Activated naive CD4-positive, alpha-beta T cell treated with anti-CD3 and anti-CD28 coated beads, Interleukin-2, amount 10 ng/mL, durations not matched to agents 7 days and 5 days (primary cell): Measurements from ENCODE around the gene VAV2.

Experiments
- CTCF ChIA-PET: fragments of 350-600 bp; sonication (Branson Sonifier 250); formaldehyde crosslinking; loops from one replicate; lab custom pipeline; 2021; ENCODE audit warnings: antibody characterized with exemption; lab: Charles Lee
- DNase-seq: peaks from one replicate; pipeline ENCODE4 v3.0.0-alpha.2; 2020
- H3K27ac Mint-ChIP-seq: one replicate; pipeline ENCODE4 v1.8.0; 2021; ENCODE audit warnings: mild to moderate bottlenecking, moderate library complexity, mixed read lengths
- H3K27me3 Mint-ChIP-seq: one replicate; pipeline ENCODE4 v1.8.0; 2021; ENCODE audit warnings: mild to moderate bottlenecking, mixed read lengths
- H3K36me3 Mint-ChIP-seq: one replicate; pipeline ENCODE4 v1.8.0; 2021; ENCODE audit warnings: mixed read lengths
- H3K4me1 Mint-ChIP-seq: one replicate; pipeline ENCODE4 v1.8.0; 2021; ENCODE audit warnings: mixed read lengths
- H3K4me3 Mint-ChIP-seq: one replicate; pipeline ENCODE4 v1.8.0; 2021; ENCODE audit warnings: mild to moderate bottlenecking, moderate library complexity, mixed read lengths
- H3K9me3 Mint-ChIP-seq: one replicate; pipeline ENCODE4 v1.8.0; 2021; ENCODE audit warnings: mixed read lengths

The VAV2 gene

GRCh38 chr9:133778336-133779013, 213.6 kb downstream of the VAV2 start:
- no peak for DNase-seq
- no peak overlapping the region for H3K4me3 Mint-ChIP-seq
- H3K27ac Mint-ChIP-seq = no peak overlapping the region
- H3K36me3 Mint-ChIP-seq = peaks cover 5% of the 10 kb centered on the region
- peaks cover 13% of the 10 kb centered on the region for H3K9me3 Mint-ChIP-seq
- H3K4me1 Mint-ChIP-seq = no peaks in the 10 kb centered on the region
- no peaks in the 10 kb centered on the region for H3K27me3 Mint-ChIP-seq
- CTCF ChIA-PET = no interaction called here

GRCh38 chr9:133777871-133778270, 214.3 kb downstream of the VAV2 start:
- peaks cover 5% of the 10 kb centered on the region for H3K36me3 Mint-ChIP-seq
- CTCF ChIA-PET = interaction anchor here (1.3 kb wide), 1 partner anchor 35 kb away, joined by 3 read pairs; no protein-coding TSS in a partner anchor
- H3K4me3 Mint-ChIP-seq = no peak overlapping the region
- no peaks in the 10 kb centered on the region for H3K4me1 Mint-ChIP-seq
- H3K9me3 Mint-ChIP-seq = peaks cover 14% of the 10 kb centered on the region
- DNase-seq = no peak
- H3K27me3 Mint-ChIP-seq = no peaks in the 10 kb centered on the region
- no peak overlapping the region for H3K27ac Mint-ChIP-seq

GRCh38 chr9:133777068-133777791, 214.9 kb downstream of the VAV2 start:
- Mint-ChIP-seq H3K4me3 (no peak overlapping the region), H3K4me1 (no peaks in the 10 kb centered on the region), H3K36me3 (peaks cover 5% of the 10 kb centered on the region), H3K27ac (no peak overlapping the region), H3K9me3 (peaks cover 14% of the 10 kb centered on the region), H3K27me3 (no peaks in the 10 kb centered on the region)
- DNase-seq = no peak
- CTCF ChIA-PET = interaction anchor here (1.3 kb wide), 1 partner anchor 34 kb away, joined by 3 read pairs; no protein-coding TSS in a partner anchor

GRCh38 chr9:133775951-133776905, 215.9 kb downstream of the VAV2 start:
- Mint-ChIP-seq H3K9me3 (peaks cover 14% of the 10 kb centered on the region), H3K4me1 (no peaks in the 10 kb centered on the region), H3K27ac (no peak overlapping the region), H3K4me3 (no peak overlapping the region), H3K36me3 (peaks cover 5% of the 10 kb centered on the region), H3K27me3 (no peaks in the 10 kb centered on the region)
- CTCF ChIA-PET = interaction anchor here (1.3 kb wide), 1 partner anchor 33 kb away, joined by 3 read pairs; no protein-coding TSS in a partner anchor
- DNase-seq = no peak

- Mint-ChIP-seq H3K27ac (no peak overlapping the region), H3K36me3 (peaks cover 5% of the 10 kb centered on the region), H3K9me3 (peaks cover 14% of the 10 kb centered on the region), H3K27me3 (no peaks in the 10 kb centered on the region), H3K4me3 (no peak overlapping the region), H3K4me1 (no peaks in the 10 kb centered on the region)
- CTCF ChIA-PET = no interaction called here
- DNase-seq = no peak
Measured at GRCh38 chr9:133775291-133775690, 216.8 kb downstream of the VAV2 start.

GRCh38 chr9:133774799-133775198, 217.3 kb downstream of the VAV2 start:
- Mint-ChIP-seq H3K36me3 (peaks cover 5% of the 10 kb centered on the region), H3K27ac (no peak overlapping the region), H3K4me1 (no peaks in the 10 kb centered on the region), H3K4me3 (no peak overlapping the region), H3K9me3 (peaks cover 14% of the 10 kb centered on the region), H3K27me3 (no peaks in the 10 kb centered on the region)
- DNase-seq = no peak
- CTCF ChIA-PET = no interaction called here

- no peaks in the 10 kb centered on the region for H3K4me1 Mint-ChIP-seq
- H3K27me3 Mint-ChIP-seq = no peaks in the 10 kb centered on the region
- CTCF ChIA-PET = no interaction called here
- no peak overlapping the region for H3K4me3 Mint-ChIP-seq
- no peak overlapping the region for H3K27ac Mint-ChIP-seq
- peaks cover 5% of the 10 kb centered on the region for H3K36me3 Mint-ChIP-seq
- peaks cover 14% of the 10 kb centered on the region for H3K9me3 Mint-ChIP-seq
- DNase-seq = no peak
Measured at GRCh38 chr9:133773889-133774655, 218.1 kb downstream of the VAV2 start.

- H3K27ac Mint-ChIP-seq = no peak overlapping the region
Measured at GRCh38 chr9:133772581-133772980, 219.5 kb downstream of the VAV2 start.

GRCh38 chr9:133771486-133772482, 220.3 kb downstream of the VAV2 start:
- H3K27ac Mint-ChIP-seq = no peak overlapping the region
- CTCF ChIA-PET = no interaction called here
- DNase-seq = peak; percentile 16
- no peaks in the 10 kb centered on the region for H3K4me1 Mint-ChIP-seq
- no peak overlapping the region for H3K4me3 Mint-ChIP-seq
- H3K36me3 Mint-ChIP-seq = peaks cover 5% of the 10 kb centered on the region
- no peaks in the 10 kb centered on the region for H3K27me3 Mint-ChIP-seq
- H3K9me3 Mint-ChIP-seq = peaks cover 14% of the 10 kb centered on the region

More at GRCh38 chr9:133772581-133772980, 219.5 kb downstream of the VAV2 start:
- Mint-ChIP-seq H3K27me3 (no peaks in the 10 kb centered on the region), H3K4me3 (no peak overlapping the region), H3K36me3 (peaks cover 5% of the 10 kb centered on the region), H3K4me1 (no peaks in the 10 kb centered on the region), H3K9me3 (peaks cover 14% of the 10 kb centered on the region)
- peak; percentile 11 for DNase-seq
- CTCF ChIA-PET = no interaction called here

- H3K4me1 Mint-ChIP-seq = no peaks in the 10 kb centered on the region
- H3K9me3 Mint-ChIP-seq = peaks cover 17% of the 10 kb centered on the region
- H3K4me3 Mint-ChIP-seq = no peak overlapping the region
- CTCF ChIA-PET = interaction anchor here (1.3 to 2.1 kb wide), 3 partner anchors 10 to 28 kb away, joined by 3 to 5 read pairs (median 5); no protein-coding TSS in a partner anchor
- H3K27ac Mint-ChIP-seq = no peak overlapping the region
- H3K36me3 Mint-ChIP-seq = peaks cover 5% of the 10 kb centered on the region
- H3K27me3 Mint-ChIP-seq = no peaks in the 10 kb centered on the region
- no peak for DNase-seq
Measured at GRCh38 chr9:133770076-133770777, 221.9 kb downstream of the VAV2 start.

GRCh38 chr9:133769511-133770075, 222.5 kb downstream of the VAV2 start:
- H3K4me3 Mint-ChIP-seq = no peak overlapping the region
- no peaks in the 10 kb centered on the region for H3K4me1 Mint-ChIP-seq
- no peak for DNase-seq
- H3K36me3 Mint-ChIP-seq = peaks cover 4% of the 10 kb centered on the region
- CTCF ChIA-PET = interaction anchor here (1.4 to 2.1 kb wide), 2 partner anchors 11 to 27 kb away, joined by 3 to 5 read pairs; no protein-coding TSS in a partner anchor
- no peak overlapping the region for H3K27ac Mint-ChIP-seq
- H3K27me3 Mint-ChIP-seq = no peaks in the 10 kb centered on the region
- H3K9me3 Mint-ChIP-seq = peaks cover 12% of the 10 kb centered on the region
